GM12865 (cell line): ENCODE data around the gene RPL13A.

ENCODE experiments used
- DNase-seq: peaks from one replicate; pipeline ENCODE4 v3.0.0; 2010; ENCODE audit warnings: low read depth
- H3K4me3 ChIP-seq: 2 replicates; pipeline ENCODE4 v1.5.1; 2011; ENCODE audit warnings: mild to moderate bottlenecking, low read depth, low read length, control low read depth
- CTCF ChIP-seq: IDR thresholded peaks from 2 replicates; pipeline ENCODE4 v1.5.1; 2011; ENCODE audit warnings: low read length, control low read depth, low read depth, inconsistent platforms; ENCODE audit not compliant: insufficient read depth; ENCODE audit errors: missing control alignments

RPL13A gene

GRCh38 chr19:49474542-49474924, 12.9 kb upstream of the RPL13A start:
- peak overlapping the region; percentile 67 for H3K4me3 ChIP-seq
- DNase-seq: no peak
- no peak for TF ChIP-seq CTCF

DNA sequence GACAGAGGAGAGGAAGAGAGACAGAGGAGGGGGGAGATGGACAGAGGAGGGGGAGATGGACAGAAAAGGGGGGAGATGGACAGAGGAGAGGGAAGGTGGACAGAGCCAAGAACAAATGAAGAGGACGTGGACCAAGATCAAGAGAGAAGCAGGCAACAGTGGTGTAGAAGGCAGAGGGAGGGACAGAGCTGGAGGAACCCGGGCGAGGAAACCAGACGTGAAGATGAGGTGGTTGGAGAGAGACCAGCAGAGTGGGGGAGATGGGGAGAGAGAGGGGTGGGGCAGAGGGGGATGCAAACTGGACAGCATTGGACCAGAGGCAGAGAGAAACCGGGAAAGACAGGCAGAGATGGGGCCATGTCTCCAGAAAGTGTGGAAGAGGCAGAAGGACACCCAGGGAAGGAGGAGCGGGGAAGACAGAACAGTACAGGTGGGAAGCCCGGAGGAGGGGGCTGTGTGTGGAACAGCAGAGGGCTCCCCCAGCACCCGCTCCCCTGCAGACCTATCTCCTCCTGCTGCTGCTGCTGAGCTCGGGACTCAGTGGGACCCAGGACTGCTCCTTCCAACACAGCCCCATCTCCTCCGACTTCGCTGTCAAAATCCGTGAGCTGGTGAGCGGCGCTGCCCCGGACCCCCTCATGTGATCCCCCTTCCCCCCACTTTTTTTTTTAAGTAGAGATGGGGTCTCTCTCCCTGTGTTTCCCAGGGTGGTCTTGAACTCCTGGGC, 12.1 kb upstream of the RPL13A start:
- peak; percentile 1 for DNase-seq
- no peak for TF ChIP-seq CTCF
- H3K4me3 ChIP-seq: no peak overlapping the region

- peak; percentile 32 for TF ChIP-seq CTCF
- H3K4me3 ChIP-seq: no peak overlapping the region
- peak; percentile 42 for DNase-seq
Measured at GRCh38 chr19:49475995-49476880, 11.2 kb upstream of the RPL13A start.

DNA sequence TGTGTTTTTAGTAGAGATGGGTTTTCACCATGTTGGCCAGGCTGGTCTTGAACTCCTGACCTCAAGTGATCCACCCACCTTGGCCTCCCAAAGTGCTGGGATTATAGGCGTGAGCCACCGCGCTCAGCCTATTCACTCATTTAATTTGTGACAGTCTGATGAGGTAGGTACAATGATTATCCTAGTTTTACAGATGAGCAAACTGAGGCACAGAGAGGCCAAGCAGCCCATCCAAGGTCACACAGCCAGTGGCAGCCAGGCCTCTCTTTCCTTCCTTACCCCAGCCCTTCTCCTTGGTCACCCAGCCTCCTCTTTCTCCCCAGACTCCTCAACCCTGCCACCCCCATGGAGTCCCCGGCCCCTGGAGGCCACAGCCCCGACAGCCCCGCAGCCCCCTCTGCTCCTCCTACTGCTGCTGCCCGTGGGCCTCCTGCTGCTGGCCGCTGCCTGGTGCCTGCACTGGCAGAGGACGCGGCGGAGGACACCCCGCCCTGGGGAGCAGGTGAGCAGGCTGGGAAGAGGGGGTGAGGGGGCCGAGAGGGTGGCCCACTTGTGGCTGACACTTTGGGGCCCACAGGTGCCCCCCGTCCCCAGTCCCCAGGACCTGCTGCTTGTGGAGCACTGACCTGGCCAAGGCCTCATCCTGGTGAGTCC, 7.3 kb upstream of the RPL13A start:
- no peak for TF ChIP-seq CTCF
- peak; percentile 0 for DNase-seq
- no peak overlapping the region for H3K4me3 ChIP-seq

GRCh38 chr19:49481020-49481683, 6.3 kb upstream of the RPL13A start:
- no peak overlapping the region for H3K4me3 ChIP-seq
- no peak for DNase-seq
- TF ChIP-seq CTCF: no peak

DNA sequence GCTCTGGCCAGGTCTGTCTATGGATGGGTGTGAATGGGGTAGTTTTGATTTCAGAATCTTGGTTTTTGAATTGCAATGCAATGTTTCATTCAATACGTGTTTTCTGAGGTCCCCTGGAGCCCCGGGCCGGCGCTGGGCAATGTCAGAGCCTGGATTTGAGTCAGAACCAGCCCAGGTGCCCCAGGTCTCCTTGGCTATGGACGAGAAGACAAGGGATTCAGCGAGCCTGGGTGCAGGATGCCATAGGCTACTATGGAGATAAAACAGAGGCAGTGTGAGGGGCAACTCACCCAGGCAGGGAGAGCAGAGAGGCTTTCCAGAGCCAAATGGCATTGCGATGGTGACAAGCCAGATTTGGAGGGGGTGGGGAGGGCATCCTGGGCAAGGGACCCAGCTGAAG, 1.2 kb upstream of the RPL13A start:
- no peak overlapping the region for H3K4me3 ChIP-seq
- no peak for TF ChIP-seq CTCF
- DNase-seq: peak; percentile 5
